Stimulated activated CD4-positive, alpha-beta T cell treated with anti-CD3 and anti-CD28 coated beads, Interleukin-12 subunit alpha, Interleukin-12 subunit beta, amount 100 ng/mL, for 4 hours (primary cell): ENCODE results near the gene FN3K.

Source experiments
- DNase-seq: peaks from one replicate; pipeline ENCODE4 v3.0.0-alpha.2; 2020

The FN3K gene

DNA sequence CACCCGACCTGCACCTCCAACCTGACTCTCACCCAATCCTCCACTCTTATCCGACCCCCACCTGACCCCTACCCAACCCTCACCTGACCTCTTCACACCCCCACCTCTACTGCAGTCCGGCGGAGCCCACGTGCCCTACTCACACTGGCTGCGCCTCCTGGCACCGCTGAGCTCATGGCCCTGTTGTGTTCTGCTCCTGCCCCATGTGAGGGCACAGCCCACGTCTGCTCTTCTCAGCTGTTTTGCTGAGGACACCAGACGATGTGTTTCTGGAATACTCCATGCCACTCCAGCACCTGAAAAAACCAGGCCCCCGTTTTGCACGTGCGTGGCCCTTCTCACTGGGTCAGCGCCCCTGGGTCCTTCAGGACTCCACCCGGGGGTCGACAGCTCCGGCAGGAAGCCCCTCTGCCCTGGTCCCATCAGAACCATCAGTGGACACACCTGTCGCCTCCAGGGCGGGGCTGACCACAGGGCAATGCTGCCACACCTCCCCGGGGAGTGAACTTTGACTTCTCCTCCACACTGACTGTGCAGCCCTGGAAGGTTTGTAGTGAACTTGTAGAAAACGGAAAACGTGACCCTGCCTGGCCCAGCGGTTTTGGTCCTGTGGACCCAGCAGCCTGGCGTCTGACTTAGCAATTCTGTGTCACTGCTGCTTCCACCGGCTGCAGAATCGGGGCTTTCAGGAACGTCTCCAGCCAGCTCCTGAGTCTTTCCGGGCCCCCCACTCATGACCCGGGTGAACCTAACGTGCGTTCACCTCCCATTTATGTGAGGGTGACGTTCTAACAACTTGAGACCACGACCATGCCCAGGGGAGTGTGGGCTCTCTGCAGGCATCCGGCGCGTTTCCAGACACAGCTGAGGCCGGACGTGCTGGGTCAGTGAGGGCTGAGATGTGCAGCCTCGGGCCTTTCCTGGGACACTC is 31.2 kb upstream of the FN3K start:
- DNase-seq = no peak

DNA sequence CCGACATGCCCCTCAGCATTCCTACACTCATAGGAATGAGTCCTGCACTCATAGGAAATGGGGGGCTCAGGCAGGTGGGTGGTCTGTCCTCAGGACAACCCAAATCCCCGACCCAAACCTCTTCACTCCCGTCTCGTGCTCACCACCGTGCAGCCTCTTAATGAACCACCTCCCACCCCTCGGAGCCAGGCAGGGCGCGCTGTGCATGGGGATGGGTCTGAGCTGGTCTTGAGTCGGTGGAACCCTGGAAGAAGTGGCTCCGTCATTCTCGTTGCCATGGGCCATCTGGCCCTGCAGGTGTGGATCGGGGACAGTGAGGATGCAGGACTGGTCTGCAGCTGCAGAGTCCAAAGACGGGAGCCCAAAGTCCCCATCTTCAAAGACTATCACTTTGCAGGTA is 30.5 kb upstream of the FN3K start:
- no peak for DNase-seq

GRCh38 chr17:82705756-82706155 is 29.7 kb upstream of the FN3K start:
- no peak for DNase-seq

GRCh38 chr17:82709024-82709675 is 26.3 kb upstream of the FN3K start:
- no peak for DNase-seq

DNA sequence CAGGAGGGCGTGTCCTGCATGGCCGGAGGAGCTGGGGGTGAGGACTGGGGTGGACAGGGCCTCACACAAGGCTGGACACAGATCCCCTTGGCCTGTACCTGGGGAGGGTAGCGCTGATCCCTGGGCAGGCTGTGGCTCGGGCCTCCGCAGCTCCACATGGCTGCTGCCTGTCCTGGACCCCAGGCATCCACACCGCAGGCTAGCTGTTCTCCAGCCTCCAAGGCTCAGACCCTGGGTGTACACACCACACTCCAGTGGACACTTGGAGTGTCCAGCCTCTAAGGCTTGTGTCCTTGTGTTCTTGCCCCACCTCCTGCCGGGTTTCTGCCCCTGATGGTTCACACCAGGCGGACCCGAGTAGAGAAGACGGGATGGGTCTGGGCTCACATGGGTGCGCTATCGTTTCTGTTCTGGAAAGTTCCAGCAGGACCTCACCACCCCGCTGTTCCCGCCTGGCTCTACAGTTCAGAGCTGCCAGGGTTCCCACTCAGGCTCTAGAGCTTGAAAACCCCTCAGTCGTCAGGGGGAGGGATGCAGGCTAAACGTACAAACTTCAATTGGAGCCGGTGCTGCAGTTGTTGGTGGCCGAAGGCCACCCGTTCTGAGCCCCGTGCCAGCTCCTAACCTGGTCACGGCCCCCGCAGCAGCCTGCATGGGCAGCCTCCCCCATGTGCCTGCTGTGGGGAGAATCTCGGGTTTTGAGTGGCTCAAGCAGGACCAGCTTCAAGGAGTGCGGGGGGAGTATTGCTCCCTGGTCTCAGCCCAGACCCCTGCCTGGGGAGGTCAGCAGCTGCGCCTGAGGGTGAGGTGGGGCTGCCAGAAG is 25.5 kb upstream of the FN3K start:
- DNase-seq = no peak

DNA sequence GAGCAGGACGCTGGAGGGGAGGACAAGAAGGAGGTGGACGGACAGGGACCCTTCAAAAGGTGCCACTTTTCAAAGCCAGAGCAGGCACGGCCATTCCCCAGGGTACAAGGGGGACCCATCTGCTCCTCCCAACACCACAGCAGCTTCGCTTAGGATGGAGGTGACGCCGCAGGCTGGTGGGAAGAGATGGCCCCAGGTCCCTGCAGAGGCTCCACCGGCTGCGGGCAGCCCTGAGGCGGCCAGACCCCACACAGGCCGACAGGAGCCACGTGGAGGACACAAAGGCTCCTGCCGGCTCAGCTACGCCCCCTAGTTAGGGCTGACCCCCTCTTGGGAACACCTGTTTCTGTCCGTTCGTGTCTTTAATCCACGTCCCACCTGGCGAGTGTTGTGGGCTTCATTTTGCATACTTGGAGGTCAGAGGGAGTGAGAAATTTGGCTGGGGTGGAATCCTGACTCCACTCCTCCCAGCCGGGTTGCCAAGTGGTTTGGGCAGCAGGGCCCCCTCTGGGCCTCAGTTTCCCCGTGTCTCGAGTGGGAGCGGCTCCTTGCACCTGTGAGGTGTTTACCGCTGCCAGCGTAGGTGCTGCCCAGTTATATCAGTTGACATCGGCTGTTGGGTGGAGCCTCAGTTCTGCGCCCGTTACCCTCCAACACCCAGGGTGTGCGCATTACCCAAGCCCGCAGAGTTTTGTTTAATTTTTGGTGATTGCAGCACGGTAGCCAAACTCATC is 24.7 kb upstream of the FN3K start:
- DNase-seq = no peak

DNA sequence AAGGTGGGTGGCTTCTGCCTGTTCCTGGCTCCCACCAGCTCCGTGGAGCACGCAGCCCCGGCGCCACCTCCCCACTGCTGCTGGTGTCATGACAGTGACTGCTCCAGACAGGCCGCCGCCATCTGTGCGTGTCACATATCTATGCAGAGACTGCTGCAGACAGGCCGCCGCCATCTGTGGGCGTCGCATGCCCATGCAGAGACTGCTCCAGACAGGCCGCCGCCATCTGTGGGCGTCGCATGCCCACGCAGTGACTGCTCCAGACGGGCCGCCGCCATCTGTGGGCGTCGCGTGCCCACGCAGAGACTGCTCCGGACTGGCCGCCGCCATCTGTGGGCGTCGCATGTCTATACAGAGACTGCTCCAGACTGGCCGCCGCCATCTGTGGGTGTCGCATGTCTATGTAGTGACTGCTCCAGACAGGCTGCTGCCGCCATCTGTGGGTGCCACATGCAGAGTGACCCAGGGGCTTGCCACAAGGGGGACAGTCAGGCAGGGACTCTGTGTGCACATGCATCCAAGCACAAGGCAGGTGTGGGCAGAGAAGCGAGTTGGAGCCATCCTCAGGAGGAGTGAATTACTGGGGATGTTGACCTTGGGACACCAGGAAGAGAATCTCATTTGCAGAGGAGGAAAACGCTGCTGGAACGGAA is 22.2 kb upstream of the FN3K start:
- DNase-seq = no peak

DNA sequence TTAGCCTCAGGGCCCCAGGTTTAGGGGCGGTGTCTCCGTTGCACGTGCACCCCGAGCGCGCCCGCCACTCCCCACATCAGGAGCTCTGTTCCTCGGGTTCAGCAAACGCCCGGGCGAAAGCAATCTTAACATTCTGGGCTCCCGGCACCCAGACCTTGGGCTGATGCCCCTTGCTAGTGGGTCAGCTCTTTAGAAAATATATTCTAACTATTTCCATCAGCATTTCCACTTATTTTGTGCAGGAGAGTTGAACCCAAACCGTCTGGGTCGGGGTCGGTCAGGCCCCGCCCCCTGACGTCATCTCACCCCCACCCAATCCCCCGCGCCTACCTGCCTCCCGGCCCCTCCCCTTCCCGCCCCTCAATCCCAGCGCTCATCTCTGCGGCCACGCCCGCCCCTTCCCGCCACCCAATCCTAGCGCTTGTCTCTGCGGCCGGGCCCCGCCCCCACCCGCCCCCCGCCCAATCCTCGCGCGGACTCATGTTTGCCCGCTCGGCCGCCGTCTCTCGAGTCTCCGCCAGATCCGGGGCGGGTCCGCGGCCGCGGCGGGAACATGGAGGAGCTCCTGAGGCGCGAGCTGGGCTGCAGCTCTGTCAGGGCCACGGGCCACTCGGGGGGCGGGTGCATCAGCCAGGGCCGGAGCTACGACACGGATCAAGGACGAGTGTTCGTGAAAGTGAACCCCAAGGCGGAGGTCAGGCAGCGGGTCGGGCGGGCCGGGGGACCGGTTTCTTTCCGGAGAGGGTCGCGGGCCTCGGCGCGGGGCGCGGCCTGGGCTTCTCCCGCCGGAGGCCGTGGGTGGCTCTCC is 19.0 kb upstream of the FN3K start, which contains the start of gene FN3KRP:
TSS of gene FN3KRP (plus strand) at position 504 of the 808 bp plus-strand sequence. CDS start at position 554, 50 bp downstream.
- DNase-seq = peak; percentile 95

DNA sequence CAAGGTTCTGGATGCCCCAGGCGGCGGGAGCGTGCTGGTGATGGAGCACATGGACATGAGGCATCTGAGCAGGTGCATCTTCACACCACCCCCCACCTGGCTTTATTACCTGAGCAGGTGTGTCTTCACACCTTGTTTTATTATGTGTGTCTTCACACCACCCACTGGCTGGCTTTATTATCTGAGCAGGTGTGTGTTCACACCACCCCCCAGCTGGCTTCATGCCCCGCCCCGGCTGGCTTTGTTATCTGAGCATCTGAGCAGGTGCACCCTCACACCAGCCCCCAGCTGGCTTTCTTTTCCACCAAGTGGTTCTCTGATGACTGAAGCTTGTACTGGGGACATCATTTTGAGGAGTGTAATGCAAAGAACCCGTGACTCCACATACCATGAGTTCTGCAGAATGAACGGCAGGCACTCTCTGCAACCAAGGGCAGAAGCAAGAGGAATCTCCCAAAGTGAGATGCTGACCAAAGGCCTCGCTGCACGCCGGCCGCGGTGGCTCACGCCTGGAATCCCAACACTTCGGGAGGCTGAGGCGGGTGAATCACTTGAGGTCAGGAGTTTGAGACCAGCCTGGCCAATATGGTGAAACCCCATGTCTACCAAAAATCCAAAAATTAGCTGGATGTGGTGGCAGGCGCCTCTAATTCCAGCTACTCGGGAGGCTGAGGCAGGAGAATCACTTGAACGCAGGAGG is 16.3 kb upstream of the FN3K start:
- DNase-seq = no peak

- DNase-seq = no peak
Measured at GRCh38 chr17:82720204-82720603, 15.2 kb upstream of the FN3K start.

- no peak for DNase-seq
Measured at GRCh38 chr17:82722341-82723013, 12.9 kb upstream of the FN3K start.

GRCh38 chr17:82723169-82723807 is 12.1 kb upstream of the FN3K start:
- DNase-seq = no peak

- DNase-seq = no peak
Measured at GRCh38 chr17:82726427-82726826, 9.0 kb upstream of the FN3K start.

DNA sequence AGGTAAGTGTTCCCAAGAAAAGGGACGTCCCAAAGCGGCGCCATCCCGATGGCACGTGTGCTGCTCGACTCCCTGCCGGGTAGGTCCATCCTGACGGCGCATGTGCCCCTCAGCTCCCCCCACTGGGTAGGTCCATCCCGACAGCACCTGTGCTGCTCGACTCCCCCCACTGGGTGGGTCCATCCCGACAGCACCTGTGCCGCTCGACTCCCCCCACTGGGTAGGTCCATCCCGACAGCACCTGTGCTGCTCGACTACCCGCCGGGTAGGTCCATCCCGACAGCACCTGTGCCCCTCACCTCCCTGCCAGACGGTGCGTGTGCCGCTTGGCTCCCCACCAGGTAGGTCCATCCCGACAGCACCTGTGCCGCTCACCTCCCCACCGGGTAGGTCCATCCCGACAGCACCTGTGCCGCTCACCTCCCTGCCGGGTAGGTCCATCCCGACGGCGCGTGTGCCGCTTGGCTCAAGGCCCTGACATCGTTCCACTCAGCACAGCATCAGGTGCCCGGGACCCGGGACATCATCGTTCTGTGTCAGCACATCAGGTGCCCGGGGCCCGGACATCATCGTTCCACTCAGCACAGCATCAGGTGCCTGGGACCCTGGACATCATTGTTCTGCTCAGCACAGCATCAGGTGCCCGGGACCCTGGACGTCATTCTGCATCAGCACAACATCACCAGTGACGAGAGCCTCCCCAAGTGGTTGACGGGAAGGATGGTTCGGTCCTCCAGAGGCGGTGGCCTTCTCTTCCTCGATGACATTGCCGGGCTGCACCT is 5.7 kb upstream of the FN3K start:
- no peak for DNase-seq

- DNase-seq = no peak
Measured at GRCh38 chr17:82732118-82732743, 3.2 kb upstream of the FN3K start.

GRCh38 chr17:82736511-82737185 is 1.2 kb downstream of the FN3K start:
- no peak for DNase-seq
